ENCODE data around the gene PDE2A. TPM values are rescaled to one million over a fixed set of nuclear protein-coding genes. Genes with fewer than 3 reads are reported as not detected.

The PDE2A gene
- total RNA-seq, 2 experiments from 2014 or later = 0.67 to 0.75 TPM

GRCh38 chr11:72548463-72548862 lies 125.8 kb downstream of the PDE2A start:
- ATAC-seq (no peak), DNase-seq (no peak)
- CTCF ChIA-PET = interaction anchor here (0.8 to 1.7 kb wide), 3 partner anchors 27 to 61 kb away, joined by 3 to 4 read pairs (median 3); no protein-coding TSS in a partner anchor
- no peaks in the 10 kb centered on the region for H3K36me3 Mint-ChIP-seq
- H3K27me3 Mint-ChIP-seq = peaks cover 7% of the 10 kb centered on the region
- no peak overlapping the region for H3K27ac Mint-ChIP-seq
- no peak overlapping the region for H3K4me3 Mint-ChIP-seq
- H3K4me1 Mint-ChIP-seq = peaks cover 3% of the 10 kb centered on the region
- no peaks in the 10 kb centered on the region for H3K9me3 Mint-ChIP-seq (ENCODE audit: low read depth)

GRCh38 chr11:72546866-72547265 lies 127.4 kb downstream of the PDE2A start:
- Mint-ChIP-seq H3K4me1 (no peaks in the 10 kb centered on the region), H3K27ac (no peak overlapping the region), H3K4me3 (no peak overlapping the region), H3K9me3 (ENCODE audit: low read depth) (no peaks in the 10 kb centered on the region), H3K36me3 (no peaks in the 10 kb centered on the region), H3K27me3 (peaks cover 12% of the 10 kb centered on the region)
- CTCF ChIA-PET = interaction anchor here (1.5 to 1.8 kb wide), 2 partner anchors 26 to 137 kb away, joined by 3 to 4 read pairs; no protein-coding TSS in a partner anchor
- DNase-seq (no peak), ATAC-seq (no peak)

- Mint-ChIP-seq H3K4me3 (no peak overlapping the region), H3K27me3 (peaks cover 24% of the 10 kb centered on the region), H3K4me1 (no peaks in the 10 kb centered on the region), H3K9me3 (ENCODE audit: low read depth) (no peaks in the 10 kb centered on the region), H3K27ac (no peak overlapping the region), H3K36me3 (no peaks in the 10 kb centered on the region)
- CTCF ChIA-PET = no interaction called here
- ATAC-seq (no peak), DNase-seq (no peak)
These were observed 129.6 kb downstream of the PDE2A start for GRCh38 chr11:72544589-72544988.

- no peaks in the 10 kb centered on the region for H3K4me1 Mint-ChIP-seq
- H3K36me3 Mint-ChIP-seq = no peaks in the 10 kb centered on the region
- ATAC-seq (no peak), DNase-seq (no peak)
- no peak overlapping the region for H3K4me3 Mint-ChIP-seq
- H3K27me3 Mint-ChIP-seq = peaks cover 28% of the 10 kb centered on the region
- CTCF ChIA-PET = interaction anchor here (0.8 to 1.8 kb wide), 2 partner anchors 10 to 28 kb away, joined by 3 to 4 read pairs; no protein-coding TSS in a partner anchor
- H3K9me3 Mint-ChIP-seq (ENCODE audit: low read depth) = no peaks in the 10 kb centered on the region
- no peak overlapping the region for H3K27ac Mint-ChIP-seq
These were observed 130.2 kb downstream of the PDE2A start for GRCh38 chr11:72543849-72544542.

- no peak for ATAC-seq
- Mint-ChIP-seq H3K27ac (no peak overlapping the region), H3K36me3 (no peaks in the 10 kb centered on the region), H3K4me3 (no peak overlapping the region), H3K9me3 (ENCODE audit: low read depth) (no peaks in the 10 kb centered on the region), H3K4me1 (no peaks in the 10 kb centered on the region), H3K27me3 (peaks cover 34% of the 10 kb centered on the region)
- CTCF ChIA-PET = interaction anchor here (1.5 kb wide), 1 partner anchor 70 kb away, joined by 3 read pairs; no protein-coding TSS in a partner anchor
- no peak for DNase-seq
These were observed 132.8 kb downstream of the PDE2A start for GRCh38 chr11:72541257-72541974.

- H3K4me3 Mint-ChIP-seq = no peak overlapping the region
- H3K36me3 Mint-ChIP-seq = no peaks in the 10 kb centered on the region
- no peaks in the 10 kb centered on the region for H3K9me3 Mint-ChIP-seq (ENCODE audit: low read depth)
- CTCF ChIA-PET = interaction anchor here (0.8 to 2.4 kb wide), 4 partner anchors 17 to 758 kb away, joined by 3 to 6 read pairs (median 4); no protein-coding TSS in a partner anchor
- H3K4me1 Mint-ChIP-seq = no peaks in the 10 kb centered on the region
- DNase-seq = no peak
- no peak for ATAC-seq
- no peak overlapping the region for H3K27ac Mint-ChIP-seq
- peaks cover 48% of the 10 kb centered on the region for H3K27me3 Mint-ChIP-seq
These were observed 137.2 kb downstream of the PDE2A start for GRCh38 chr11:72537051-72537450.

GRCh38 chr11:72535194-72535547 lies 139.1 kb downstream of the PDE2A start:
- H3K36me3 Mint-ChIP-seq = no peaks in the 10 kb centered on the region
- no peak for DNase-seq
- peaks cover 54% of the 10 kb centered on the region for H3K27me3 Mint-ChIP-seq
- no peak overlapping the region for H3K27ac Mint-ChIP-seq
- CTCF ChIA-PET = no interaction called here
- ATAC-seq = no peak
- H3K4me3 Mint-ChIP-seq = no peak overlapping the region
- no peaks in the 10 kb centered on the region for H3K9me3 Mint-ChIP-seq (ENCODE audit: low read depth)
- no peaks in the 10 kb centered on the region for H3K4me1 Mint-ChIP-seq

- ATAC-seq (no peak), DNase-seq (no peak)
- H3K9me3 Mint-ChIP-seq (ENCODE audit: low read depth) = no peaks in the 10 kb centered on the region
- no peaks in the 10 kb centered on the region for H3K36me3 Mint-ChIP-seq
- no peak overlapping the region for H3K4me3 Mint-ChIP-seq
- CTCF ChIA-PET = no interaction called here
- H3K27me3 Mint-ChIP-seq = peaks cover 54% of the 10 kb centered on the region
- H3K4me1 Mint-ChIP-seq = no peaks in the 10 kb centered on the region
- H3K27ac Mint-ChIP-seq = no peak overlapping the region
These were observed 139.6 kb downstream of the PDE2A start for GRCh38 chr11:72534371-72535193.

- ATAC-seq = no peak
- peaks cover 38% of the 10 kb centered on the region for H3K27me3 Mint-ChIP-seq
- H3K9me3 Mint-ChIP-seq (ENCODE audit: low read depth) = no peaks in the 10 kb centered on the region
- no peak for DNase-seq
- no peak overlapping the region for H3K27ac Mint-ChIP-seq
- H3K4me3 Mint-ChIP-seq = no peak overlapping the region
- no peaks in the 10 kb centered on the region for H3K36me3 Mint-ChIP-seq
- no peaks in the 10 kb centered on the region for H3K4me1 Mint-ChIP-seq
- CTCF ChIA-PET = no interaction called here
These were observed 145.2 kb downstream of the PDE2A start for GRCh38 chr11:72529068-72529467.

GRCh38 chr11:72528121-72528520 lies 146.1 kb downstream of the PDE2A start:
- Mint-ChIP-seq H3K36me3 (no peaks in the 10 kb centered on the region), H3K4me1 (no peaks in the 10 kb centered on the region), H3K27ac (no peak overlapping the region), H3K4me3 (no peak overlapping the region), H3K9me3 (ENCODE audit: low read depth) (no peaks in the 10 kb centered on the region), H3K27me3 (peaks cover 34% of the 10 kb centered on the region)
- no peak for ATAC-seq
- DNase-seq = no peak
- CTCF ChIA-PET = no interaction called here

Small RNAs within 50 kb of the gene (microRNA-seq; reads per million reads assigned to microRNA genes)
- gene MIR139 = 52.3 reads per million, percentile 57 among the genes with 10 or more reads in this experiment

Other genes starting within 250 kb of the PDE2A start
- 10 to 100 TPM; 27.8 to 38.1 TPM for gene CLPB, start 239.9 kb downstream of the PDE2A start, total RNA-seq
- gene ARAP1, start 78.0 kb upstream of the PDE2A start, total RNA-seq = 100 to 1,000 TPM in 1 of 2 experiments, 10 to 100 TPM in 1; 96.5 to 104 TPM
- gene STARD10, start 119.6 kb upstream of the PDE2A start, total RNA-seq = 10 to 100 TPM in 1 of 2 experiments, 1 to 10 TPM in 1; 8.4 to 18.4 TPM
- gene ATG16L2, start 140.0 kb upstream of the PDE2A start, total RNA-seq = 100 to 1,000 TPM; 103 to 168 TPM

All from activated CD8-positive, alpha-beta memory T cell treated with anti-CD3 and anti-CD28 coated beads, Interleukin-2, amount 10 ng/mL, durations not matched to agents 7 days and 5 days (primary cell).